Neural progenitor cell (in vitro differentiated cells): Measurements from ENCODE around the gene KLRK1.
"Not testable (repeated sequence)": the region's sequence is repeated elsewhere in the genome, so short reads cannot be mapped to it uniquely, and the experiment has no call there.

Experiments used
- CTCF ChIP-seq: fragments of 200-600 bp; sonication (generic); IDR thresholded peaks from 2 replicates; pipeline ENCODE4 v1.5.1; 2017; ENCODE audit warnings: antibody characterized with exemption, mild to moderate bottlenecking
- EZH2phosphoT487 ChIP-seq: fragments of 200-600 bp; sonication (generic); IDR thresholded peaks from 2 replicates; pipeline ENCODE4 v1.6.1; 2017; ENCODE audit warnings: antibody characterized with exemption

- TF ChIP-seq CTCF, EZH2phosphoT487: not testable (repeated sequence)
These were observed 11.1 kb downstream of the KLRK1 start for GRCh38 chr12:10378737-10379136.
